OCI-LY7 (cell line): ENCODE data around the gene SP6. TPM values are rescaled to one million over a fixed set of nuclear protein-coding genes. Genes with fewer than 3 reads are reported as not detected.

Experiments
- BruUV-seq: library from RNA; stranded (reverse); fragments of 400-500 nt; replicated peaks from 2 replicates; lab custom pipeline; 2021; lab: Mats Ljungman, UMichigan
- CTCF ChIA-PET: fragments of 300-600 bp; sonication (Branson Sonifier 250); formaldehyde crosslinking; loops from one replicate; lab custom pipeline; 2022; ENCODE audit warnings: antibody characterized with exemption; ENCODE audit not compliant: unreplicated experiment; lab: Charles Lee
- POLR2A ChIA-PET: fragments of 300-600 bp; sonication (Branson Sonifier 250); formaldehyde crosslinking; loops from one replicate; lab custom pipeline; 2022; ENCODE audit warnings: antibody characterized with exemption; lab: Charles Lee
- DNase-seq: peaks from one replicate; pipeline ENCODE4 v3.0.0-alpha.2; 2015; ENCODE audit warnings: low spot score
- H2AFZ ChIP-seq: fragments of 200-600 bp; sonication (generic), shearing (Covaris generic); 2 replicates; pipeline ENCODE4 v1.6.1; 2014; ENCODE audit warnings: mild to moderate bottlenecking, antibody characterized with exemption, low read length, moderate library complexity
- H3K27ac ChIP-seq: fragments of 200-600 bp; sonication (generic); 2 replicates; pipeline ENCODE4 v1.5.1; 2014; ENCODE audit warnings: mixed run types, low read depth, mild to moderate bottlenecking, moderate library complexity, low read length, inconsistent platforms; ENCODE audit not compliant: poor library complexity, severe bottlenecking
- H3K36me3 ChIP-seq: fragments of 200-600 bp; sonication (generic); 2 replicates; pipeline ENCODE4 v1.6.1; 2014; ENCODE audit warnings: mild to moderate bottlenecking, antibody characterized with exemption, low read length, moderate library complexity, mixed read lengths; ENCODE audit not compliant: insufficient read depth
- H3K4me1 ChIP-seq: fragments of 200-600 bp; sonication (generic); 2 replicates; pipeline ENCODE4 v1.5.1; 2014; ENCODE audit warnings: mild to moderate bottlenecking, low read length; ENCODE audit not compliant: insufficient read depth, poor library complexity, severe bottlenecking
- H3K4me2 ChIP-seq: fragments of 200-600 bp; sonication (generic); 2 replicates; pipeline ENCODE4 v1.6.1; 2014; ENCODE audit warnings: mild to moderate bottlenecking, low read length
- H3K4me3 ChIP-seq: fragments of 200-600 bp; sonication (generic); 2 replicates; pipeline ENCODE4 v1.5.1; 2014; ENCODE audit warnings: mild to moderate bottlenecking, low read depth, low read length; ENCODE audit not compliant: poor library complexity, severe bottlenecking
- H3K79me2 ChIP-seq: fragments of 200-600 bp; sonication (generic); 2 replicates; pipeline ENCODE4 v1.6.1; 2016; ENCODE audit warnings: low read depth, mild to moderate bottlenecking, low read length, moderate library complexity, mixed read lengths; ENCODE audit not compliant: insufficient read depth
- H3K9me2 ChIP-seq: fragments of 200-600 bp; sonication (generic); 2 replicates; pipeline ENCODE4 v1.6.1; 2016; ENCODE audit warnings: mild to moderate bottlenecking, low read length, mixed read lengths; ENCODE audit not compliant: insufficient read depth
- H3K9me3 ChIP-seq: fragments of 200-600 bp; sonication (generic); 2 replicates; pipeline ENCODE4 v1.6.1; 2014; ENCODE audit warnings: mild to moderate bottlenecking, mixed run types, low read length, mixed read lengths
- H4K20me1 ChIP-seq: fragments of 200-600 bp; sonication (generic); 2 replicates; pipeline ENCODE4 v1.6.1; 2014; ENCODE audit warnings: mild to moderate bottlenecking, antibody characterized with exemption, low read length, moderate library complexity, mixed read lengths; ENCODE audit not compliant: insufficient read depth
- CTCF ChIP-seq: fragments of 200-600 bp; sonication (generic); conservative IDR thresholded peaks from 2 replicates; pipeline ENCODE4 v1.5.1; 2014; ENCODE audit warnings: mild to moderate bottlenecking, antibody characterized with exemption, low read length, moderate library complexity, mixed read lengths
- EZH2phosphoT487 ChIP-seq: fragments of 200-600 bp; sonication (generic); IDR thresholded peaks from 2 replicates; pipeline ENCODE4 v1.6.1; 2018; ENCODE audit warnings: low read depth, borderline replicate concordance, mild to moderate bottlenecking, mixed run types, antibody characterized with exemption, low read length, moderate library complexity, mixed read lengths
- intact Hi-C: fragments of 100-400 bp; cut with micrococcal nuclease; formaldehyde crosslinking; loops from one replicate; pipeline ENCODE4 v1.10.0; 2022; ENCODE audit not compliant: unreplicated experiment
- total RNA-seq, 2 experiments: library from RNA; depleted of rRNA in 1 of 2; stranded (reverse); fragments of >200 nt in 1 of 2; shearing (Covaris generic) in 1 of 2; gene quantifications; 2 replicates each; pipeline ENCODE4 v1.2.3, GENCODE V29; 2014 to 2022

Gene SP6
- total RNA-seq, 2 experiments from 2014 or later: 0.08 to 0.22 TPM

GRCh38 chr17:47891545-47892088, 40.7 kb upstream of the SP6 start:
- intact Hi-C loops: loop anchor here (2.0 kb wide), 1 partner anchor 115 kb away; no protein-coding TSS in a partner anchor
- no TSS peak for BruUV-seq
- peaks cover 17% of the 10 kb centered on the region for H3K4me1 ChIP-seq
- H2AFZ ChIP-seq: no peak overlapping the region
- H3K9me2 ChIP-seq: no peaks in the 10 kb centered on the region
- H3K9me3 ChIP-seq: no peaks in the 10 kb centered on the region
- ChIA-PET CTCF (interaction anchor here (0.9 kb wide), 1 partner anchor 51 kb away, joined by 5 read pairs; the partner anchor contains the start of gene SCRN2), POLR2A (no interaction called here)
- peaks cover 10% of the 10 kb centered on the region; the same call in 1 of the 2 replicates for H3K79me2 ChIP-seq
- H3K4me2 ChIP-seq: no peak overlapping the region
- no peak for DNase-seq
- H4K20me1 ChIP-seq: no peaks in the 10 kb centered on the region
- H3K36me3 ChIP-seq: no peaks in the 10 kb centered on the region
- TF ChIP-seq EZH2phosphoT487: no peak
- TF ChIP-seq CTCF: no peak
- no peak overlapping the region for H3K4me3 ChIP-seq
- no peak overlapping the region for H3K27ac ChIP-seq

- H4K20me1 ChIP-seq: no peaks in the 10 kb centered on the region
- H2AFZ ChIP-seq: no peak overlapping the region
- ChIA-PET CTCF (interaction anchor here (1.0 to 1.5 kb wide), 2 partner anchors 47 to 49 kb away, joined by 3 to 6 read pairs; partner anchors contain the start of gene SCRN2), POLR2A (interaction anchor here (0.5 to 1.3 kb wide), 2 partner anchors 14 to 49 kb away, joined by 3 to 4 read pairs; partner anchors contain the start of gene SCRN2)
- H3K79me2 ChIP-seq: 0 out of 2 replicates have a peak, but pooled peaks cover 5% of the 10 kb centered on the region
- H3K4me1 ChIP-seq: peaks cover 22% of the 10 kb centered on the region
- no peak overlapping the region for H3K27ac ChIP-seq
- BruUV-seq: no TSS peak
- H3K9me2 ChIP-seq: no peaks in the 10 kb centered on the region
- no peak overlapping the region for H3K4me3 ChIP-seq
- TF ChIP-seq EZH2phosphoT487 (no peak), CTCF (peak; percentile 95)
- intact Hi-C loops: loop anchor here (1.0 to 2.0 kb wide), 2 partner anchors 49 to 113 kb away; partner anchors contain the start of gene SCRN2
- H3K9me3 ChIP-seq: no peaks in the 10 kb centered on the region
- no peak overlapping the region for H3K4me2 ChIP-seq
- DNase-seq: peak; percentile 83
- H3K36me3 ChIP-seq: no peaks in the 10 kb centered on the region
Observed at GRCh38 chr17:47889734-47890529, 39.0 kb upstream of the SP6 start.
